NCI-H446 treated with DMSO at 0.1 percent for 48 hours (cell line): ENCODE measurements around the gene NDUFA5.
"Not testable (repeated sequence)": the region's sequence is repeated elsewhere in the genome, so short reads cannot be mapped to it uniquely, and the experiment has no call there.

Experiments
- DNase-seq: peaks from one replicate; lab custom pipeline; 2025; lab: John Stamatoyannopoulos, UW

Gene NDUFA5

GRCh38 chr7:123557016-123557397 is 611 bp downstream of the NDUFA5 start:
- no peak for DNase-seq

- no peak for DNase-seq
These were observed 2.1 kb downstream of the NDUFA5 start for GRCh38 chr7:123555484-123555883.

- no peak for DNase-seq
These were observed 4.5 kb downstream of the NDUFA5 start for GRCh38 chr7:123553159-123553558.

- DNase-seq: no peak
These were observed 5.0 kb downstream of the NDUFA5 start for GRCh38 chr7:123552641-123553040.

- not testable (repeated sequence) for DNase-seq
These were observed 5.5 kb downstream of the NDUFA5 start for GRCh38 chr7:123552134-123552533.

- DNase-seq: no peak
These were observed 9.2 kb downstream of the NDUFA5 start for GRCh38 chr7:123548406-123548805.

GRCh38 chr7:123539871-123540270 is 17.7 kb downstream of the NDUFA5 start:
- no peak for DNase-seq

GRCh38 chr7:123538897-123539296 is 18.7 kb downstream of the NDUFA5 start:
- DNase-seq: no peak

GRCh38 chr7:123538189-123538714 is 19.4 kb downstream of the NDUFA5 start:
- DNase-seq: no peak

- DNase-seq: no peak
These were observed 20.5 kb downstream of the NDUFA5 start for GRCh38 chr7:123537026-123537642.

GRCh38 chr7:123535517-123535916 is 22.1 kb downstream of the NDUFA5 start:
- DNase-seq: no peak

GRCh38 chr7:123534383-123535260 is 23.0 kb downstream of the NDUFA5 start, which contains the start of gene IQUB:
TSS of gene IQUB (minus strand) at chr7:123534595. CDS start at chr7:123512340, 22,255 bp downstream.
- peak; percentile 90 for DNase-seq

GRCh38 chr7:123533929-123534382 is 23.7 kb downstream of the NDUFA5 start:
- no peak for DNase-seq

GRCh38 chr7:123533553-123533917 is 24.1 kb downstream of the NDUFA5 start:
- DNase-seq: no peak

- DNase-seq: not testable (repeated sequence)
These were observed 24.6 kb downstream of the NDUFA5 start for GRCh38 chr7:123532788-123533552.

- DNase-seq: not testable (repeated sequence)
These were observed 25.3 kb downstream of the NDUFA5 start for GRCh38 chr7:123532343-123532742.

- DNase-seq: not testable (repeated sequence)
These were observed 27.5 kb downstream of the NDUFA5 start for GRCh38 chr7:123530035-123530591.

- no peak for DNase-seq
These were observed 29.4 kb downstream of the NDUFA5 start for GRCh38 chr7:123528265-123528664.

GRCh38 chr7:123527712-123528225 is 29.8 kb downstream of the NDUFA5 start:
- not testable (repeated sequence) for DNase-seq

GRCh38 chr7:123526533-123526932 is 31.1 kb downstream of the NDUFA5 start:
- DNase-seq: not testable (repeated sequence)

- no peak for DNase-seq
These were observed 35.6 kb downstream of the NDUFA5 start for GRCh38 chr7:123522066-123522465.

- DNase-seq: no peak
These were observed 52.4 kb downstream of the NDUFA5 start for GRCh38 chr7:123505221-123505620.
